Spinal cord (tissue), 10 donors: ENCODE results near the gene UST. TPM values are rescaled to one million over a fixed set of nuclear protein-coding genes. Genes with fewer than 3 reads are reported as not detected.
"Not testable (repeated sequence)": the region's sequence is repeated elsewhere in the genome, so short reads cannot be mapped to it uniquely, and the experiment has no call there.

Experiments
- DNase-seq, 6 donors: peaks; one replicate each; pipeline versions ENCODE4 v3.0.0 to v3.0.0-alpha.2; 2013 to 2015; ENCODE audit warnings: low spot score in 6 of 6, low read depth in 4 of 6
- H3K27ac ChIP-seq: one replicate; pipeline ENCODE4 v1.5.1; 2013; ENCODE audit warnings: low read depth, low read length, control low read depth
- H3K27me3 ChIP-seq: one replicate; pipeline ENCODE4 v1.6.1; 2013; ENCODE audit warnings: low read length; ENCODE audit not compliant: control insufficient read depth, insufficient read depth
- H3K36me3 ChIP-seq: one replicate; pipeline ENCODE4 v1.6.1; 2013; ENCODE audit warnings: low read length; ENCODE audit not compliant: control insufficient read depth, insufficient read depth
- H3K4me1 ChIP-seq: one replicate; pipeline ENCODE4 v1.6.1; 2013; ENCODE audit warnings: low read length; ENCODE audit not compliant: control insufficient read depth, insufficient read depth
- H3K4me3 ChIP-seq: one replicate; pipeline ENCODE4 v1.5.1; 2013; ENCODE audit warnings: low read depth, low read length, control low read depth
- H3K9me3 ChIP-seq: one replicate; pipeline ENCODE4 v1.6.1; 2013; ENCODE audit warnings: low read length; ENCODE audit not compliant: control insufficient read depth, insufficient read depth
- WGBS: methylation state at CpG from one replicate; pipeline ENCODE4 v1.1.5; 2013; ENCODE audit warnings: missing lambda C conversion rate; ENCODE audit not compliant: insufficient coverage; 5-methylcytosine and 5-hydroxymethylcytosine counted together
- polyA plus RNA-seq, 2 donors: library from polyadenylated mRNA; unstranded; fragments of 120-200 nt; gene quantifications; one replicate each; pipeline ENCODE4 v1.2.1, GENCODE V29; 2013; ENCODE audit not compliant: insufficient read length in 2 of 2
- total RNA-seq, 2 donors: library from RNA; depleted of rRNA in 1 of 2; stranded (reverse); fragments of 120-200 nt in 1 of 2; fragments of >200 nt in 1 of 2; gene quantifications; one replicate each; pipeline versions ENCODE4 v1.2.3 to v1.2.4, GENCODE V29; 2013 to 2014
- donor health status: healthy.

The UST gene
- total and polyA plus RNA-seq, 4 donors: 21.5 to 28.9 (median 23.5) TPM

DNA sequence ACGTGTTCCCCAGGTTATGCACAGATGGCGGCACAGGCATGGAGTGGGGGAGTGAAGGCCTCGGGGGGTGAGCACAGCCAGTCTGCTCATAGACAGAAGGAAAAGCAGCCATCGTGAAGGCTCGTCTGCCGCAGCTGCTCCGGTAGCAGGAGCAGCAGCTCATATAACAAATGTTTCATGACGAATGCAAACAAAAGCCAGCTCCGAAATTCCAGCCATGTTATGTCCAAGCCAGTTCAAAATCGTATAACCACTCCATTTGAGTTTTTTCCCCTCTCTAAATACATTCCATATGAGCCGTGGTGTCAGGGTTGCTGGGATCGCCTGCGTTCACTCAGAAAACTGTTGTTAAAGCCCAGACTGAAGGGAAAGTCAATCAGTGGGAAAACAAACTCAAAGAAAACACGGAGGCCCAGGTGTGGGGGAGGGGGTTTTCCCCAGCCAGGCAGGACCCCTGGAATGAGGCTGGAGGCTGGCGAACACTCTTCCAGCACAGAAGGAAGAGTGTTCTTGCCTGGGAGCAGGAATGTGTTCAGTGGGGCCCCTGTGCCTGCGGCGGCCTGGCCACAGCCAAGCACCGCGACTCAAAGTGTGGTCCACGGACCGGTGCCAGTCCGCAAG, 290.3 kb downstream of the UST start:
- H3K36me3 ChIP-seq: no peaks in the 10 kb centered on the region
- H3K9me3 ChIP-seq: no peaks in the 10 kb centered on the region
- no peaks in the 10 kb centered on the region for H3K27me3 ChIP-seq
- H3K27ac ChIP-seq: peak overlapping the region; percentile 67
- no peak overlapping the region for H3K4me3 ChIP-seq
- 25% methylated on average over 19 of the region's 22 CpGs for WGBS
- peaks cover 15% of the 10 kb centered on the region for H3K4me1 ChIP-seq
- peak in 3 of 6 donors; percentile 39 to 85 (median 63) for DNase-seq

DNA sequence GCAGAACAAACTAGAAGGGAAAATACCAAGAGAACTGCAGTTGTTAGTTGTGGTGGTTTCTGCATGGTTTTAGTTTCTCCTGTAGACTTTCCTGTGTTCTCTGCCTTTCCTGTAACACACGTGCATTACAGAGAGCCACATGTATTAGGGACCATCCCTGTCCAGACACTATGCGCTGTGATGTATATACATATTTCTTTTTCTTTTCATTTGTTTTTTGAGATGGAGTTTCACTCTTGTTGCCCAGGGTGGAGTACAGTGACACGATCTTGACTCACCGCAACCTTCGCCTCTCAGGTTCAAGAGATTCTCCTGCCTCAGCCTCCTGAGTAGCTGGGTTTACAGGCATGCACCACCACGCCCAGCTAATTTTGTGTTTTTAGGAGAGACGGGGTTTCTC, 292.2 kb downstream of the UST start:
- 94% methylated on average over 4 of the region's 7 CpGs for WGBS
- not testable (repeated sequence) for DNase-seq, H3K36me3 ChIP-seq, H3K27ac ChIP-seq, H3K27me3 ChIP-seq, H3K4me3 ChIP-seq, H3K9me3 ChIP-seq
- peaks cover 11% of the 10 kb centered on the region for H3K4me1 ChIP-seq

DNA sequence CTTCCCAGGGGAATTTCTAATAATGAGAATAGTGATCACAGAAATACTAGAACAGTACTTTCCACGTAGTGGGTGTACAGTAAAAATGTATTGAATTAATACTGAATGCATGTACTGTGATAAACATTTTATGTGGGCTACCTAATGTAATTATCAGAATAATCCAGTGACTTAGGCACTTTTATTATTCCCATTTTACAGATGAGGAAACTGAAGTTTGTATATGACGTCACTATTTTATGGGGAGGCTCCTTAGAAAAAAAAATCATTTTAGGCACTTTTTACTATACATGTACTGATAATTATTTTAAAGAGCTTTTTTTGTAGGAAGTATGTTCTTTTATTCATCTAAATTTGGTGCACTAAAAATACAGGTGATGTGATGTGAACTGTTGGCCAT, 295.1 kb downstream of the UST start:
- WGBS: no CpG with 5 or more reads among the region's 2 CpGs
- Histone ChIP-seq H3K4me1 (peaks cover 9% of the 10 kb centered on the region), H3K36me3 (no peaks in the 10 kb centered on the region), H3K27me3 (no peaks in the 10 kb centered on the region), H3K27ac (no peak overlapping the region), H3K9me3 (no peaks in the 10 kb centered on the region), H3K4me3 (no peak overlapping the region)
- no peak for DNase-seq

DNA sequence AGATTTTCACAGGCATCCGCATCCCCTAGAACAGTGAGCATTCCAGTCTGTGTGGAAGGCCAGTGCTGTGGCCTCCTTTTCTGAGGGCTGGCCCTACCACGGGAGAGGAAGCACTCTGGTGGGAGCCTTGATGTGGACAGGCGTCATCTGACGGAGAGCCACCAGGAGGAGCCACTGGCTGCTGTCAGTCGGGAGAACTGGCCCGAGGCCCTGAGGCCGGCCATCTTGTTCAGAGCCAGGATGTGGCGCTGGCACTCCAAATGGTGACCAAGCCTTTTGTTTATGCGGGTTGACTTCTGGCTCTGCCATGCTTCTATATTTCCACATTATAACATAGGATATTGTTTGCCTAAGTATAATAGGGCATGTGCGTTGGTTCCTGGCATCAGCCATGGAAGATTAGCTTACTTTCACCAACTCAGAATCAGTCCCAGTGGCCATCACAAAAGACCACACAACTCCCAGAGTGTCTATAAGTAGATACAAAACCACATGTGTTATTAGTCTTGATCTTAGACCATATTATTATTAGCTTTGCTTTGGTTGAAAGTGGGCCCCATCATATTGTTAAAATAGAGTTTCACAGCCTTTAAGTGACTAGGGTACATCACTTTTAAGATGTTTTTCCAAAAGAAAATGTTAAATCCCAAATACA, 296.8 kb downstream of the UST start:
- Histone ChIP-seq H3K36me3 (no peaks in the 10 kb centered on the region), H3K9me3 (no peaks in the 10 kb centered on the region), H3K27me3 (no peaks in the 10 kb centered on the region), H3K4me1 (no peaks in the 10 kb centered on the region), H3K27ac (no peak overlapping the region), H3K4me3 (no peak overlapping the region)
- WGBS: 97% methylated on average over 7 of the region's 10 CpGs
- DNase-seq: no peak

DNA sequence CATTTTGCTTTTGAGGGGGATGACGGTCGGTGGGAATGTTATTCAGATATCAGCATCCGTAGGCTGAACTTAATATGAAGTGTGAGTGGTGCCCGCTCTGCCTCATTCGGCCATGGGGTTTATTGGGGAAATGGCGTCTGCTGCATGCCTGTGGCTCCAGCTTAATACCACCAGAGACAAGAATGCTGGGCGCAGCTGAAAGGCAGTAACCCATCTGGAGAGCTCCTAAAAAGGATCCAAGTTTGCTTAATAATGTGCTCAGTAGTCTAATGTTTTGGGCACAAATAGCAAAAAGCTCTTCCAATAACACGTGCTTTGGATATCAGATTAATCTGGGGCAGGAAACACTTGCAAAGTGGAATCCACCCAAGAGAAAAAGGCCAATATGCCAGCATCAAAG, 297.7 kb downstream of the UST start:
- no peak overlapping the region for H3K4me3 ChIP-seq
- peak in 2 of 6 donors; percentile 30 to 57 for DNase-seq
- no peaks in the 10 kb centered on the region for H3K4me1 ChIP-seq
- WGBS: 86% methylated on average over 8 of the region's 8 CpGs
- H3K36me3 ChIP-seq: no peaks in the 10 kb centered on the region
- no peak overlapping the region for H3K27ac ChIP-seq
- H3K27me3 ChIP-seq: no peaks in the 10 kb centered on the region
- no peaks in the 10 kb centered on the region for H3K9me3 ChIP-seq

DNA sequence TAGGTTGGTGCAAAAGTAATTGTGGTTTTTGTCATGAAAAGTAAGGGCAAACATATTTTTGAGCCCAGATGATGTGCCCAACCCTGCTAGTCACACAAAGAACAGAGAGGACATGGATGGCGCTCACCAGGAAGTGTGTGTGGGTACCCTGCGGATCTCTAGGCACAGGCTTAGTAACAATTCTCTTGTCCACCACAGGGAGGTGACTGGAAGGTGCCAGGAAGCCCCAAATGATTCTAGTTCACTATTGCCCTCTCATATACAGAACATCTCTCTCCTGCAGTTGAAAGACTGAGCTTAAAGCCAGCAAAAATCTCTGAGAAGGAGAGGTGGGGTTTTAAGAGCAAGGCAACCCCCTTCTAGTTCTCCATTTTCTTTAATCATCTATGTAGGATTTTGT, 298.6 kb downstream of the UST start:
- no peak for DNase-seq
- Histone ChIP-seq H3K4me3 (no peak overlapping the region), H3K36me3 (no peaks in the 10 kb centered on the region), H3K4me1 (no peaks in the 10 kb centered on the region), H3K27ac (no peak overlapping the region), H3K27me3 (no peaks in the 10 kb centered on the region), H3K9me3 (no peaks in the 10 kb centered on the region)
- WGBS: 83% methylated on average over 1 of the region's 2 CpGs

DNA sequence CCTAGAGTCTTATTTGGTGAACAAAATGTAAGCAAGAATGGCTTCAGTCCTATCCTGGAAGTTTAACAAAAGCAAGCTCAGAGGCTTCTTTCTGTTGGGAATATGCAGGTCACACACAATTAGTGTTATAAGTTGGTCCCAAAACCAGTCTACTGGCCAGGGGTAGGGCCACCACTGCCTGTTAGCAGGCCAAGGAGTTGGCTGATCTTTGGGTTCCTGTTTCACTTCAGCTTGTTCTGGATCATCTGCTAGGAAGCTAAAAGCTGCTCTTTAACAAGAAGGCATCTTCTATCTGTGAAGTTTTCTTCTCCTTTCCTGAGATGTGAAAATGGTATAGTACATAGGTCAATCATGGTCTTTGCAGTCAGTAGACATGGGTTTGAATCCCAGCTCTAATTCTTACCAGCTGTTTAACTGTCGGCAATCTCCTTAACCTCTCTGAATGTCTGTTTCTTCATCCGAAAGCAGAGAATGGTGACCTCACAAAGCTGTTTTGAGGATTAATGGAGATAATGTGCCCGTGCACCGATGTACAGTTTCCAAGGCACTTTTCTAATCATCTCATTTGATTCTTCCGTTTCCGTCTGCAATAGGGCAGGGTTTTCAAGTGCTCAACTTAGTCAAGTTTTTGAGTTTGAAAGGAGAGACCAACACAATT, 299.5 kb downstream of the UST start:
- Histone ChIP-seq H3K9me3 (no peaks in the 10 kb centered on the region), H3K4me1 (no peaks in the 10 kb centered on the region), H3K4me3 (no peak overlapping the region), H3K27me3 (no peaks in the 10 kb centered on the region), H3K27ac (no peak overlapping the region), H3K36me3 (no peaks in the 10 kb centered on the region)
- DNase-seq: no peak
- WGBS: 100% methylated on average over 3 of the region's 6 CpGs

DNA sequence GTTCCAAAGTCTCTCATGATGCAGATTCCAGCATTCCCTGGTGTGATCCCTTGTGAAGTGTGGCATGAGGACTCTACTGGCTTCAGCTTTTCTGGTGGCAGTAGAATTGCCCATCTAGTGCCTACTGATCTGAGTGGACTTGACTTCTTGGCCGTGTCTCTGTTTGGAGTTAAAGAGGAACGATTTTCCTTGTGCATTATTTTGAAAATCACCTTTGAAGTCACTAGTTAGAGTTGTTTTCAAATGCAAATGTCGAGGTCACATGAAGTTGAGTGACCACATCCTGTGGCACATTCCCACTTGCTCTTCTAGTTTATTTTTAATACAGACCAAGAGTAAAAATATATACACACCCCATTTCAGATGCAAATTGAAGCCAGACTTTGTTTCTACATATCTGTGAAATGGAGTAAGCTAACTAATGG, 300.0 kb downstream of the UST start:
- Histone ChIP-seq H3K4me3 (no peak overlapping the region), H3K4me1 (no peaks in the 10 kb centered on the region), H3K27ac (no peak overlapping the region), H3K9me3 (no peaks in the 10 kb centered on the region), H3K27me3 (no peaks in the 10 kb centered on the region), H3K36me3 (no peaks in the 10 kb centered on the region)
- no peak for DNase-seq
- 40% methylated on average over 1 of the region's 3 CpGs for WGBS

DNA sequence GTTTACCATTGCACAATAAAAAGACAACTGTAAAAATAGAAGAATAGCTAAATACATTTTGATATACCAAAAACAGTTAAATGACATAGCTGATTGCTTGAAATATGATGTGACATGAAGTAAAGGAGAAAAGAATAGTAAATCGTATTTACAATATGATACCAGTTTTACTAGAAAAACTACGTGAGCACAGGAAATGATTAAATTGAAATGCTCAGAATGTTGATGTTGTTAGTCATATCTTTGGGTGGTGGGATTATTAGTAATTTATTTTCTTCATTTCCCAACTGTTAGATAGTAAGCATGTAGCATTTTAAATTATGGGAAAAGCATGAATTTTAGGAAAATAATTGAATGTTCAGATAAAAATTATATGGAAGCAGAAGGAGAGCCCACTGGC, 302.4 kb downstream of the UST start:
- WGBS: no CpG with 5 or more reads among the region's 2 CpGs
- no peak overlapping the region for H3K4me3 ChIP-seq
- H3K27ac ChIP-seq: no peak overlapping the region
- H3K36me3 ChIP-seq: no peaks in the 10 kb centered on the region
- no peak for DNase-seq
- H3K4me1 ChIP-seq: no peaks in the 10 kb centered on the region
- no peaks in the 10 kb centered on the region for H3K9me3 ChIP-seq
- H3K27me3 ChIP-seq: no peaks in the 10 kb centered on the region

DNA sequence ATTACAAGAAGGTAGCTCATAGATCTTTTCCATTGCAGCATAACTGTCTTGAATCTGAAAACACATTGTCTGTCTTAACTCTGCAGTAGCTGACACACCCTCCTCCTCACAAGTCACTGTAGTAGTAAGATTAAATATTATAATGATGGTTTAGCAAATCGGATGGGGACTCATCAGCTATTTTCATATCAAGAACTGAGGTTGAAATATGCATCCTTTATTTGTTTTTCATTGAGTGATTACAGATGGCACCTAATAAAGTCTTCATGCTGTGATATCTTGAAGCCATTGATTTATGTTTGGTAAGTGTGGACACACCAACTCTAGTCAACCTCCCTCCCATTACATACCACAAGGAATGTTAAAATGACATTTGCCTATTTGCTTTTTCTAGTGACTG, 303.3 kb downstream of the UST start:
- no peak overlapping the region for H3K4me3 ChIP-seq
- no peaks in the 10 kb centered on the region for H3K27me3 ChIP-seq
- no peaks in the 10 kb centered on the region for H3K4me1 ChIP-seq
- no peak overlapping the region for H3K27ac ChIP-seq
- H3K9me3 ChIP-seq: no peaks in the 10 kb centered on the region
- WGBS: no CpG with 5 or more reads among the region's 1 CpG
- DNase-seq: no peak
- no peaks in the 10 kb centered on the region for H3K36me3 ChIP-seq
